Vagina (tissue), 2 donors: ENCODE results near the gene RALGAPA2. TPM values are rescaled to one million over a fixed set of nuclear protein-coding genes. Genes with fewer than 3 reads are reported as not detected.

Experiments
- DNase-seq, 2 donors: peaks; one replicate each; pipeline ENCODE4 v3.0.0-alpha.2; 2017; ENCODE audit errors: extremely low spot score in 2 of 2
- H3K27ac ChIP-seq: fragments of 200-600 bp; sonication (generic); one replicate; pipeline ENCODE4 v1.5.1; 2019
- H3K27me3 ChIP-seq: fragments of 200-600 bp; sonication (generic); one replicate; pipeline ENCODE4 v1.5.1; 2019
- H3K36me3 ChIP-seq, 2 donors: fragments of 200-600 bp; sonication (generic); one replicate each; pipeline ENCODE4 v1.5.1; 2017 to 2019
- H3K4me1 ChIP-seq: fragments of 200-600 bp; sonication (generic); one replicate; pipeline ENCODE4 v1.5.1; 2019
- H3K4me3 ChIP-seq, 2 donors: fragments of 200-600 bp; sonication (generic); 1 replicate in 1 of 2; 2 replicates in 1 of 2; pipeline ENCODE4 v1.5.1; 2016 to 2019
- H3K9me3 ChIP-seq: fragments of 200-600 bp; sonication (generic); one replicate; pipeline ENCODE4 v1.5.1; 2019
- CTCF ChIP-seq, 3 experiments: fragments of 450-650 bp in 2 of 3; fragments of 200-600 bp in 1 of 3; sonication (generic) in 1 of 3; IDR thresholded peaks; one replicate each; pipeline ENCODE4 v1.5.1; 2017 to 2019; ENCODE audit warnings: antibody characterized with exemption in 3 of 3, mild to moderate bottlenecking in 2 of 3, moderate library complexity in 2 of 3
- POLR2A ChIP-seq, 2 donors: fragments of 450-650 bp; IDR thresholded peaks; one replicate each; pipeline ENCODE4 v1.6.1; 2017; ENCODE audit warnings: antibody characterized with exemption in 2 of 2, mild to moderate bottlenecking in 2 of 2, moderate library complexity in 2 of 2
- POLR2AphosphoS5 ChIP-seq, 2 donors: sonication (generic); formaldehyde crosslinking; IDR thresholded peaks; one replicate each; pipeline ENCODE4 v1.9.0; 2017; ENCODE audit warnings: antibody characterized with exemption in 2 of 2, mild to moderate bottlenecking in 2 of 2, low read depth in 1 of 2; ENCODE audit not compliant: insufficient read depth in 1 of 2
- intact Hi-C: fragments of 100-400 bp; cut with DNase I; formaldehyde crosslinking; loops from one replicate; pipeline ENCODE4 v1.15.1; 2023
- total RNA-seq: library from RNA; depleted of rRNA; stranded (reverse); fragments of >200 nt; gene quantifications from one replicate; pipeline ENCODE4 v1.2.3, GENCODE V29; 2016

The RALGAPA2 gene
- total RNA-seq, 1 donor from 2014 or later, result 31.9 TPM

DNA sequence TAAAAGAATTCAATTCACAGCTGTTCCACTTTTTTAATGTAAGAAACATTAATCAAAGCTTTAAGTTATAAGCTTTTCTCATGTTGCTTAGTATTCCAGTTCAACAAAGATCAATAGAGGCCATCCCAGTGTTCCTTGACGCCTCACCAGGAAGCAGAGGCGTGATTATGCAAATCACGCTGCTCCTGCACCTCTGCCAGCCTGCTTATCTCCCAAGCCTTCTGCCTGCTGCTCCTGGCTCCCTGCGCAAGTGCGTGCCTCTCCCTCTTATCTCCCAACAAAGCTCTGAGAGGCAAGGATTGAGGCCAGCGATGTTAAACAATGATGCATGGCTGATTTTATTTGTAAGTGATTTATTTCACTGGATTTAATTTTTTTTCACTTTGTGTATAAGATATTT is 301.8 kb downstream of the RALGAPA2 start:
- Histone ChIP-seq H3K4me1 (no peaks in the 10 kb centered on the region), H3K27ac (no peak overlapping the region), H3K4me3 (no peak overlapping the region), H3K36me3 (no peaks in the 10 kb centered on the region), H3K27me3 (no peaks in the 10 kb centered on the region), H3K9me3 (no peaks in the 10 kb centered on the region)
- DNase-seq, result no peak
- no peak for TF ChIP-seq POLR2A (IDR thresholded peaks at IDR 0.05)
- no peak for TF ChIP-seq CTCF (IDR thresholded peaks at IDR 0.05)
- TF ChIP-seq POLR2AphosphoS5 (IDR thresholded peaks at IDR 0.05; ENCODE audit: insufficient read depth in 1 of 2, low read depth in 1 of 2), result no peak
- intact Hi-C loops, result no loop called here

GRCh38 chr20:20409331-20409730 is 303.1 kb downstream of the RALGAPA2 start:
- Histone ChIP-seq H3K27me3 (no peaks in the 10 kb centered on the region), H3K4me1 (no peaks in the 10 kb centered on the region), H3K4me3 (no peak overlapping the region), H3K27ac (no peak overlapping the region), H3K9me3 (no peaks in the 10 kb centered on the region), H3K36me3 (no peaks in the 10 kb centered on the region)
- no peak for DNase-seq
- intact Hi-C loops, result no loop called here
- TF ChIP-seq POLR2A (IDR thresholded peaks at IDR 0.05), result no peak
- no peak for TF ChIP-seq POLR2AphosphoS5 (IDR thresholded peaks at IDR 0.05; ENCODE audit: insufficient read depth in 1 of 2, low read depth in 1 of 2)
- no peak for TF ChIP-seq CTCF (IDR thresholded peaks at IDR 0.05)

- DNase-seq, result no peak
- H3K36me3 ChIP-seq, result no peaks in the 10 kb centered on the region
Observed at GRCh38 chr20:20407891-20408805, 304.3 kb downstream of the RALGAPA2 start.

GRCh38 chr20:20406306-20406705 is 306.1 kb downstream of the RALGAPA2 start:
- no peak for DNase-seq
- Histone ChIP-seq H3K36me3 (no peaks in the 10 kb centered on the region), H3K4me1 (no peaks in the 10 kb centered on the region), H3K27me3 (no peaks in the 10 kb centered on the region), H3K4me3 (no peak overlapping the region), H3K9me3 (no peaks in the 10 kb centered on the region), H3K27ac (no peak overlapping the region)
- TF ChIP-seq POLR2AphosphoS5 (IDR thresholded peaks at IDR 0.05; ENCODE audit: insufficient read depth in 1 of 2, low read depth in 1 of 2) (no peak), CTCF (IDR thresholded peaks at IDR 0.05) (no peak), POLR2A (IDR thresholded peaks at IDR 0.05) (no peak)
- intact Hi-C loops, result no loop called here

More at GRCh38 chr20:20407891-20408805, 304.3 kb downstream of the RALGAPA2 start:
- Histone ChIP-seq H3K4me3 (no peak overlapping the region), H3K27me3 (no peaks in the 10 kb centered on the region), H3K4me1 (no peaks in the 10 kb centered on the region), H3K27ac (no peak overlapping the region), H3K9me3 (no peaks in the 10 kb centered on the region)
- no peak for TF ChIP-seq POLR2A (IDR thresholded peaks at IDR 0.05)
- TF ChIP-seq CTCF (IDR thresholded peaks at IDR 0.05), result no peak
- no peak for TF ChIP-seq POLR2AphosphoS5 (IDR thresholded peaks at IDR 0.05; ENCODE audit: insufficient read depth in 1 of 2, low read depth in 1 of 2)
- intact Hi-C loops, result no loop called here

DNA sequence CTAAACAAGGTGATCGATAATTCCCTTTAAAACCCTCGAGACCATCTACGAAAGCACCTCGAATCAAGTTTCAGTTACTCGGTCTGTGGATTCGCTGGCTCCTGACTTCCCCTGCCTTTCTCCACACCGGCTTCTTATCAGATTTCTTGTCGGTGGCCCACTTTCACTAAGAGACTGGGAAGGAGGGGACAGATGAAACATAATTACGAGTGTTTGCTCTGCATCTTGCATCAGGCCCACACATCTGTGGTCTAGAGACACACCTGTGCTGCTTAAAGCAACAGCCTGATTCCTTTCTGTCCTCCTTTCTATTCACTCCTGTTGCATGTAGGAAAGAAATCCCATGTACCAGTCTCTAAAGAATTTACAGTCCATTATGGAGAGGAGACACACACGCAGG is 306.8 kb downstream of the RALGAPA2 start:
- intact Hi-C loops, result no loop called here
- Histone ChIP-seq H3K27ac (no peak overlapping the region), H3K9me3 (no peaks in the 10 kb centered on the region), H3K4me3 (no peak overlapping the region), H3K36me3 (no peaks in the 10 kb centered on the region), H3K4me1 (no peaks in the 10 kb centered on the region), H3K27me3 (no peaks in the 10 kb centered on the region)
- TF ChIP-seq POLR2AphosphoS5 (IDR thresholded peaks at IDR 0.05; ENCODE audit: insufficient read depth in 1 of 2, low read depth in 1 of 2) (no peak), CTCF (IDR thresholded peaks at IDR 0.05) (no peak), POLR2A (IDR thresholded peaks at IDR 0.05) (no peak)
- no peak for DNase-seq
